HL-60 (cell line): ENCODE measurements around the gene FOXO3.

Experiments used
- DNase-seq, 2 experiments: peaks; one replicate each; pipeline ENCODE4 v3.0.0-alpha.2; 2010 to 2020; ENCODE audit warnings: low read depth in 1 of 2, low spot score in 1 of 2
- H3K27ac ChIP-seq: fragments of 250-450 bp; sonication (Bioruptor Pico); replicated peaks from 2 replicates; pipeline ENCODE4 v1.5.1; 2020; ENCODE audit warnings: mild to moderate bottlenecking, moderate library complexity
- H3K27me3 ChIP-seq: fragments of 250-450 bp; sonication (Bioruptor Pico); 2 replicates; pipeline ENCODE4 v1.5.1; 2021; ENCODE audit warnings: mild to moderate bottlenecking, moderate library complexity; ENCODE audit not compliant: insufficient read depth, poor library complexity, severe bottlenecking
- H3K4me3 ChIP-seq: replicated peaks from 2 replicates; pipeline ENCODE4 v1.5.1; 2011; ENCODE audit warnings: mild to moderate bottlenecking, control low read depth, low read length; ENCODE audit not compliant: insufficient read depth
- CTCF ChIP-seq: IDR thresholded peaks from one replicate; pipeline ENCODE4 v1.5.1; 2011; ENCODE audit warnings: low read length, control low read depth, inconsistent platforms; ENCODE audit not compliant: insufficient read depth
- GABPA ChIP-seq: IDR thresholded peaks from 2 replicates; pipeline ENCODE4 v1.6.1; 2012; ENCODE audit warnings: low read depth
- POLR2AphosphoS5 ChIP-seq: IDR thresholded peaks from 2 replicates; pipeline ENCODE4 v1.6.1; 2012; ENCODE audit warnings: low read depth
- REST ChIP-seq: IDR thresholded peaks from 2 replicates; pipeline ENCODE4 v1.6.1; 2012; ENCODE audit warnings: low read depth; ENCODE audit not compliant: insufficient replicate concordance
- SPI1 ChIP-seq: IDR thresholded peaks from 2 replicates; pipeline ENCODE4 v1.6.1; 2012; ENCODE audit warnings: low read depth, mild to moderate bottlenecking, borderline replicate concordance

FOXO3 gene

DNA sequence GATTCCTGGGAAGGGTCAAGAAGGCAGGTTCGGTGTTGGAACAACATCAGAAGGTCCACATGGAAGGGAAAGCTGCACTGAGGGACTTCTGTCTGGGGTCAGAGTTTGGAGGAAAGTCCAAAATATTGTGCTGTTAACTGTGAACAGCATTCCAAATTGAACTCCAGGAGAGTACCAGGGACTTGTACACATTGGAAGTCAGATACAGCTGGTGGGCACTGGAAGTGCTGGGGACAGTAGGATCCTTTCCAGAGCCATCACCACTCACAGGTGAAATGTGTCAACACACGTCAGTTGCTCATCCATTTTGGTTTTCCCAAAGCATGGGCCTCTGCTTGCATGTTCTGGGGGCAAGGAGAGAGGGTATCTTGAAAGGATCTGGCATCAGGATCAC, 18.6 kb downstream of the FOXO3 start:
- no peak for DNase-seq
- TF ChIP-seq REST (no peak), CTCF (no peak), POLR2AphosphoS5 (no peak), GABPA (no peak), SPI1 (no peak)
- Histone ChIP-seq H3K27ac (no peak overlapping the region), H3K27me3 (no peaks in the 10 kb centered on the region), H3K4me3 (no peak overlapping the region)

DNA sequence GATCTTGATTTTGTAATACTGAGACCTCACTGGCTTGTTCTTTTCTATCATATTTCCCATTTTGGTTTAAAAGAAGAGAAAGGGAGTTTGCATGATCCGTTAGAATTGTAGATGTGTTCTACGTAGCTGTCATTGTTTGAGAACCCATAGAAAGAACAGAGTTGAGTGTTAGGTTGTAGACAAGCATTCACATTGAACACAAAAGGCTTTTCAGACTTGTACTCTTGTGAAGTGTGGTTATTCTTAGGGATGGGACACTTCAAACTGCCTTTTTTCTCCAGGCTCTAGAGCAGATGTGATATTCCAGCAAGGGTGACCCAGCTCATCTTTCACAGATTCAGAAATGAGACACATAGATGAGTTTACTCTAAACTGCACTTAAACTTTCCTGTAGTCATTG, 19.9 kb downstream of the FOXO3 start:
- Histone ChIP-seq H3K4me3 (no peak overlapping the region), H3K27ac (no peak overlapping the region; the same call in 1 of the 2 replicates), H3K27me3 (no peaks in the 10 kb centered on the region)
- no peak for DNase-seq
- no peak for TF ChIP-seq SPI1
- TF ChIP-seq REST: no peak
- no peak for TF ChIP-seq POLR2AphosphoS5

DNA sequence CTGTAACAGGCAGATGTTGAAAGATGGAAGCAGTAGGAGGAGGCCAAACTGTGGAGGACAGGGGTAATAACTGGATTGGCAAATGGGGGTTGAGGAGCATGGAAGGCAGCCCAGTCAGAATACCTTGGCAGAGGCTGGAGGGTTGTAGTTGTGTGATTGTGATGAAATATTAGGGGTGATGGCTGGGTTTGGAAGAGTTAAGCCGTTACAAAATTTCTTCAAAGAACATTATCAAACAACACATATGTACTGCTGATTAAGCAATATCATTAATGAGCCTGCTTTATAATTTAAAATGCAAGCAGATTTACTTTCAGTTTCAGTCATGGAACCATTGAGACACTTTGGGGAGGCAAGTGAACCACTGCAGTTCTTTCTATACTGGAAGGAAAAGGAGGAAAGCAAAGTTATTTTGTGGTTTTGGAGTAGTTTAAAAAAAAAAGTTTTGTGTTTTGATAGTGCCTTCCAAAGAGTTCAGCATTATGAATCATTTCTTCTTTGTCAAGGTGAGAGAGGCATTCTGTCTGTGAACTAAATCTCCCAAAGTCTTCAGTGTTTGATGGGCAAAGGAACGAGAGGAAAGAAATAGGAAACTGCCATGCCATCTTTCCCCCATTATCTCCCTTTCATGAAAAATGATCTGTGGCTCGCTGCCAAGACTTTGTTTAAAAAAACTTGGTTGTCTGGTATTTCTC, 20.7 kb downstream of the FOXO3 start:
- Histone ChIP-seq H3K4me3 (no peak overlapping the region), H3K27ac (no peak overlapping the region), H3K27me3 (no peaks in the 10 kb centered on the region)
- DNase-seq: peak; percentile 52 to 92
- TF ChIP-seq REST (no peak), POLR2AphosphoS5 (no peak), CTCF (no peak), SPI1 (no peak), GABPA (no peak)
